ENCODE measurements around the gene TLE4.
"Not testable (repeated sequence)": the region's sequence is repeated elsewhere in the genome, so short reads cannot be mapped to it uniquely, and the experiment has no call there.

TLE4 gene

DNA sequence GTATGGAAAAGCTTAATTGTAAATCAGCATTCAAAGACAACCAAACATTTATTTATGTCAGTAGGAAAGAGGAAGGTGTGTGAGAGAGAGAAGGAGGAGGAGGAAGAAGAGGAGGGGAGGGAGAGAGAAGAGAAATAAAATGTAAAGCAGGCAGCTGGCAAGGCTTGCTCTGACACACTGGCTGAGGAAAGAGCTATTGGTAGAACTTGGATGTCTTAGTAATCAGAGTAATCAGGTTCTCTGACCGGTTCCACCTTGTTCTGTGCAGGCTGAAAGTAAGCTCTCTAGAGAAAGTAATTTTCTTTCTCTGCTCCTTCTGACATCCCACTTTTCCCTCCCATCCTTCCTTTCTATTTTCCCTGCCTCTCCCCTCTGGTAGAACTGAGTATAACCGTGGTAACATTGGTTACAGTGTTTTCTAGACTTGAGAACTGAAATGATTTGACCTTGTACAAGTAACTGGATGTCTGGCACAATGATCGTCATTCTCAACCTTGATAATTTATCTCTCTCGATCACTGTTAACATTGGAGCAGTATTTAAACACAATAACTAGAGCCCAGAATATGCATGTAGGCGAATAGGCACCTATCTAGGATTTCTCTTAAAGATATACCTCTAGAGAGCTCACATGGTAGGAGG is 33.3 kb downstream of the TLE4 start:
- no peaks in the 10 kb centered on the region; the same call in 1 of the 2 replicates for H3K36me3 ChIP-seq (ENCODE audit: control insufficient read depth, insufficient read depth, low read length)
- no peak overlapping the region for H3K27ac ChIP-seq (ENCODE audit: low read depth, low read length)
- no peaks in the 10 kb centered on the region for H3K27me3 ChIP-seq (ENCODE audit: control insufficient read depth, insufficient read depth, low read length)
- no peak overlapping the region for H3K9ac ChIP-seq (ENCODE audit: low read depth, low read length)
- H3K4me3 ChIP-seq (ENCODE audit: low read depth, low read length) = no peak overlapping the region
- H3K4me1 ChIP-seq (ENCODE audit: control insufficient read depth, insufficient read depth, low read length) = peaks cover 13% of the 10 kb centered on the region
- H3K9me3 ChIP-seq (ENCODE audit: control insufficient read depth, insufficient read depth, low read length) = no peaks in the 10 kb centered on the region

GRCh38 chr9:79606529-79606928 is 34.8 kb downstream of the TLE4 start:
- not testable (repeated sequence) for H3K4me3 ChIP-seq (ENCODE audit: low read depth, low read length); H3K36me3 ChIP-seq (ENCODE audit: control insufficient read depth, insufficient read depth, low read length); H3K27ac ChIP-seq (ENCODE audit: low read depth, low read length); H3K27me3 ChIP-seq (ENCODE audit: control insufficient read depth, insufficient read depth, low read length); H3K9ac ChIP-seq (ENCODE audit: low read depth, low read length); H3K9me3 ChIP-seq (ENCODE audit: control insufficient read depth, insufficient read depth, low read length)
- peaks cover 28% of the 10 kb centered on the region for H3K4me1 ChIP-seq (ENCODE audit: control insufficient read depth, insufficient read depth, low read length)

GRCh38 chr9:79609468-79610018 is 37.8 kb downstream of the TLE4 start:
- no peaks in the 10 kb centered on the region for H3K36me3 ChIP-seq (ENCODE audit: control insufficient read depth, insufficient read depth, low read length)
- H3K27me3 ChIP-seq (ENCODE audit: control insufficient read depth, insufficient read depth, low read length) = no peaks in the 10 kb centered on the region
- no peak overlapping the region for H3K9ac ChIP-seq (ENCODE audit: low read depth, low read length)
- H3K4me1 ChIP-seq (ENCODE audit: control insufficient read depth, insufficient read depth, low read length) = peaks cover 50% of the 10 kb centered on the region
- no peak overlapping the region for H3K27ac ChIP-seq (ENCODE audit: low read depth, low read length)
- no peaks in the 10 kb centered on the region for H3K9me3 ChIP-seq (ENCODE audit: control insufficient read depth, insufficient read depth, low read length)
- H3K4me3 ChIP-seq (ENCODE audit: low read depth, low read length) = no peak overlapping the region; the same call in 1 of the 2 replicates

GRCh38 chr9:79610019-79610631 is 38.4 kb downstream of the TLE4 start:
- Histone ChIP-seq H3K27me3 (ENCODE audit: control insufficient read depth, insufficient read depth, low read length) (no peaks in the 10 kb centered on the region), H3K9me3 (ENCODE audit: control insufficient read depth, insufficient read depth, low read length) (no peaks in the 10 kb centered on the region), H3K4me3 (ENCODE audit: low read depth, low read length) (no peak overlapping the region; the same call in 1 of the 2 replicates), H3K27ac (ENCODE audit: low read depth, low read length) (no peak overlapping the region), H3K9ac (ENCODE audit: low read depth, low read length) (no peak overlapping the region), H3K4me1 (ENCODE audit: control insufficient read depth, insufficient read depth, low read length) (peaks cover 50% of the 10 kb centered on the region), H3K36me3 (ENCODE audit: control insufficient read depth, insufficient read depth, low read length) (no peaks in the 10 kb centered on the region)

- no peaks in the 10 kb centered on the region for H3K9me3 ChIP-seq (ENCODE audit: control insufficient read depth, insufficient read depth, low read length)
- H3K36me3 ChIP-seq (ENCODE audit: control insufficient read depth, insufficient read depth, low read length) = no peaks in the 10 kb centered on the region
- no peaks in the 10 kb centered on the region for H3K27me3 ChIP-seq (ENCODE audit: control insufficient read depth, insufficient read depth, low read length)
- H3K9ac ChIP-seq (ENCODE audit: low read depth, low read length) = no peak overlapping the region
- peaks cover 50% of the 10 kb centered on the region for H3K4me1 ChIP-seq (ENCODE audit: control insufficient read depth, insufficient read depth, low read length)
- peak overlapping the region; percentile 42 for H3K27ac ChIP-seq (ENCODE audit: low read depth, low read length)
- no peak overlapping the region for H3K4me3 ChIP-seq (ENCODE audit: low read depth, low read length)
These were observed 39.2 kb downstream of the TLE4 start for GRCh38 chr9:79610791-79611614.

DNA sequence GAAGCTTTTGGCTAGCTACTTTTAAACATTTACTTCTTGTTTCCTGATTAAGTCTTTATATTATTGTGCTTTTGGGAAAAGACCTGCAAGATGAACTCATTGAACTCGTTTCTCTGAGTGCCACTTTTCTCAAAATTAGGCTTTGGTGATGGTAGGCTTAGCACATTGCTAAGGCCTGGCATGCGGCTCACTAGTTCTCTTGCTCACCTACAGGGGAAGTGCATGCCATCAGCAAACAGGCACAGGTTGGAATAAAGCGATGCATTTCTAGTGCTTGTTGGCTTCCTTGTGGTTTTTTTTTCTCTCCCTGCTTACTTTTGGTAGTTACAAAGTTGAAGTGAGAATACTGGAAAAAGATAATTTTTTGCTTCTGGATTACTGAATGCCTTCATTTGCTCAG is 41.4 kb downstream of the TLE4 start:
- no peaks in the 10 kb centered on the region for H3K36me3 ChIP-seq (ENCODE audit: control insufficient read depth, insufficient read depth, low read length)
- H3K27ac ChIP-seq (ENCODE audit: low read depth, low read length) = no peak overlapping the region

DNA sequence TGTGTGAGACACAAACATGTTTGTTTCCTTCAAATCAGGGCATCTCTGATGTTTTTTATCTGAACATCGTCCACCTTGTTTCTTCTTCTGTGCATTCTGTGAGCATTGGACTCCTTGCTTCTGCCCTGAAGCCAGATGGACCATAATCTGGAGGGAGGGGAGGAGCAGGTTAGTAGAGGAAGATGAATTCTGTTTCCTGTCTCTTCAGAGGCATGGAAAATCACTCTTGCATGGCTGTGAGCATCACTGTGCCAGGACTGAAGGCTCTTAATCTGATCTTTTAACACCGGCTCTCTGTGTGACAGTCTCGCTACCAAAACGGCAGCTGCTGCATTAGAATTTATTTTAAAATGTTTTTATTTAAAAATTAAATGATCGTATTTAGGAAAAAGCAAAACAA is 43.3 kb downstream of the TLE4 start:
- Histone ChIP-seq H3K27ac (ENCODE audit: low read depth, low read length) (no peak overlapping the region), H3K4me1 (ENCODE audit: control insufficient read depth, insufficient read depth, low read length) (peaks cover 48% of the 10 kb centered on the region), H3K9me3 (ENCODE audit: control insufficient read depth, insufficient read depth, low read length) (no peaks in the 10 kb centered on the region), H3K4me3 (ENCODE audit: low read depth, low read length) (no peak overlapping the region), H3K9ac (ENCODE audit: low read depth, low read length) (no peak overlapping the region), H3K36me3 (ENCODE audit: control insufficient read depth, insufficient read depth, low read length) (no peaks in the 10 kb centered on the region), H3K27me3 (ENCODE audit: control insufficient read depth, insufficient read depth, low read length) (no peaks in the 10 kb centered on the region)

More for the DNA sequence above, 41.4 kb downstream of the TLE4 start:
- Histone ChIP-seq H3K9me3 (ENCODE audit: control insufficient read depth, insufficient read depth, low read length) (no peaks in the 10 kb centered on the region), H3K27me3 (ENCODE audit: control insufficient read depth, insufficient read depth, low read length) (no peaks in the 10 kb centered on the region), H3K9ac (ENCODE audit: low read depth, low read length) (no peak overlapping the region), H3K4me1 (ENCODE audit: control insufficient read depth, insufficient read depth, low read length) (peaks cover 61% of the 10 kb centered on the region), H3K4me3 (ENCODE audit: low read depth, low read length) (no peak overlapping the region)

DNA sequence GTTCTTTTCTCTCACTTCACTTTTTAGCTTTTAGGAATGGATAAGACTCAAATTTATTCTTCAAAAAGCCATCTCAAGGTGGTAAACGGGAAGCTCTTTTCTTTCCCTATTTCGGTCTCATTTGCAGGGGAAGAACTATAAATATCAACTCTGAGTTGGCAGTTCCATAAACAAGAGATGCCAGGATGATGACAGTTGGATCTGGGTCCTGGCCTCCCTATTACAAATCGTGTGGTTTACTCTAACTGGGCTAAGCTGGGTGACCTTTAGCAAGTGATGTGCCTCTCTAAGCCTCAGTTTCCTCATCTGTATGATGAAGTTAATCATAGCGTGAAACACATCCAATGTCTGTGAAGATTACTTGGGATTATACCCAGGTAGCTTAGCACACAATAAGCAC is 44.2 kb downstream of the TLE4 start:
- Histone ChIP-seq H3K27me3 (ENCODE audit: control insufficient read depth, insufficient read depth, low read length) (no peaks in the 10 kb centered on the region), H3K4me3 (ENCODE audit: low read depth, low read length) (no peak overlapping the region), H3K27ac (ENCODE audit: low read depth, low read length) (no peak overlapping the region), H3K4me1 (ENCODE audit: control insufficient read depth, insufficient read depth, low read length) (peaks cover 38% of the 10 kb centered on the region), H3K9me3 (ENCODE audit: control insufficient read depth, insufficient read depth, low read length) (no peaks in the 10 kb centered on the region), H3K9ac (ENCODE audit: low read depth, low read length) (no peak overlapping the region), H3K36me3 (ENCODE audit: control insufficient read depth, insufficient read depth, low read length) (no peaks in the 10 kb centered on the region)

DNA sequence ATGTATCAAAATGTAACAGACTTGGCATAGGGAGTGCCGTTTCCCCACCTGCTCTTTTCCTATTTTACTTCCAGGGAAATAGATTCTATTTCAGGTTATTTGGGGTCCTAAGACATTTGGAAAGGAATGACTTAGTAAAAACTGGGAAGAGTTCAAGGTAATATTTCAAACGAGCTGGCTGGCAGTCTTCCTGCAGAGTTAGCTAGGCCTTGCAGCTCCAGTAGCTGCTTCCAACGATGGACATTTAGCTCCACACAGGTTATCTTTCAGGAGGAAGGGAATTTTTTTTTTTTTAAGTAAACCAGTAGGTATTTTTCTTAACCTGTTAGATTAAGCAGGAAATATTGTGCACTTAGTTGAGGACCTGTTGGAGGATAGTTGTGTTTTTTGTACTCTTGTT is 45.2 kb downstream of the TLE4 start:
- Histone ChIP-seq H3K27ac (ENCODE audit: low read depth, low read length) (no peak overlapping the region), H3K4me1 (ENCODE audit: control insufficient read depth, insufficient read depth, low read length) (peaks cover 37% of the 10 kb centered on the region), H3K36me3 (ENCODE audit: control insufficient read depth, insufficient read depth, low read length) (no peaks in the 10 kb centered on the region)

DNA sequence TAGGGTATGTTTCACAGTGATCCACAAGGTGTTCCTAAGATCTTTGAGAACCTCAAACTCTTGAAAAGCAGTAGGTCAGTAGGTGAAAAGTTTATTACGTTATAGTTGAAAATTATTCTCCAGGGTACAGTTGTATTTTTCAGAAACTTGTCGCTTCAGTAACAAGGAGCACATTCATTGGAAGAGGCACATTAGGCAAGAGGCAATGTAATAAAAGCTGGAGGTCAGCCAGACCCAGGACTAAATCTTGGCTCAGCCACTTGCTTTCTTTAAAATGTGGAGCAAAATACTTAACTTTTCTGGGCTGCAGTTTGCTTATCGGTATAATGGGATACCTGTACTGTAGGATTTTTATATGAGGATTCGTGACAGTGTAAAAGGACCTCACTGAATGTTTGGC is 45.6 kb downstream of the TLE4 start:
- Histone ChIP-seq H3K9ac (ENCODE audit: low read depth, low read length) (no peak overlapping the region), H3K9me3 (ENCODE audit: control insufficient read depth, insufficient read depth, low read length) (no peaks in the 10 kb centered on the region), H3K4me3 (ENCODE audit: low read depth, low read length) (no peak overlapping the region), H3K4me1 (ENCODE audit: control insufficient read depth, insufficient read depth, low read length) (peaks cover 38% of the 10 kb centered on the region), H3K36me3 (ENCODE audit: control insufficient read depth, insufficient read depth, low read length) (no peaks in the 10 kb centered on the region), H3K27me3 (ENCODE audit: control insufficient read depth, insufficient read depth, low read length) (no peaks in the 10 kb centered on the region), H3K27ac (ENCODE audit: low read depth, low read length) (no peak overlapping the region)

More for the DNA sequence above, 45.2 kb downstream of the TLE4 start:
- Histone ChIP-seq H3K9me3 (ENCODE audit: control insufficient read depth, insufficient read depth, low read length) (no peaks in the 10 kb centered on the region), H3K27me3 (ENCODE audit: control insufficient read depth, insufficient read depth, low read length) (no peaks in the 10 kb centered on the region), H3K9ac (ENCODE audit: low read depth, low read length) (no peak overlapping the region), H3K4me3 (ENCODE audit: low read depth, low read length) (no peak overlapping the region)

- H3K9me3 ChIP-seq (ENCODE audit: control insufficient read depth, insufficient read depth, low read length) = no peaks in the 10 kb centered on the region
- peaks cover 29% of the 10 kb centered on the region for H3K4me1 ChIP-seq (ENCODE audit: control insufficient read depth, insufficient read depth, low read length)
- H3K27me3 ChIP-seq (ENCODE audit: control insufficient read depth, insufficient read depth, low read length) = no peaks in the 10 kb centered on the region
- H3K27ac ChIP-seq (ENCODE audit: low read depth, low read length) = no peak overlapping the region
- no peak overlapping the region for H3K9ac ChIP-seq (ENCODE audit: low read depth, low read length)
- no peak overlapping the region for H3K4me3 ChIP-seq (ENCODE audit: low read depth, low read length)
- no peaks in the 10 kb centered on the region for H3K36me3 ChIP-seq (ENCODE audit: control insufficient read depth, insufficient read depth, low read length)
These were observed 48.2 kb downstream of the TLE4 start for GRCh38 chr9:79619930-79620329.

All from HUES48 (cell line).